NCI-H2029 (cell line): Measurements from ENCODE around the gene LUZP1.

Experiments
- DNase-seq: peaks from one replicate; lab custom pipeline; 2025; lab: John Stamatoyannopoulos, UW

LUZP1 gene

GRCh38 chr1:23084880-23085279, 83.8 kb downstream of the LUZP1 start:
- DNase-seq, result no peak

- DNase-seq, result no peak
Measured at GRCh38 chr1:23083714-23084480, 84.8 kb downstream of the LUZP1 start.

GRCh38 chr1:23081376-23081775, 87.3 kb downstream of the LUZP1 start:
- no peak for DNase-seq

- DNase-seq, result no peak
Measured at GRCh38 chr1:23080885-23081284, 87.8 kb downstream of the LUZP1 start.

GRCh38 chr1:23079025-23079424, 89.6 kb downstream of the LUZP1 start:
- DNase-seq, result no peak

- no peak for DNase-seq
Measured at GRCh38 chr1:23074012-23074411, 94.6 kb downstream of the LUZP1 start.

- DNase-seq, result no peak
Measured at GRCh38 chr1:23069675-23070074, 99.0 kb downstream of the LUZP1 start.

GRCh38 chr1:23069149-23069548, 99.5 kb downstream of the LUZP1 start:
- no peak for DNase-seq

- no peak for DNase-seq
Measured at GRCh38 chr1:23066075-23066474, 102.6 kb downstream of the LUZP1 start.

GRCh38 chr1:23065385-23065784, 103.3 kb downstream of the LUZP1 start:
- DNase-seq, result no peak

GRCh38 chr1:23062271-23062670, 106.4 kb downstream of the LUZP1 start:
- no peak for DNase-seq

GRCh38 chr1:23057301-23057700, 111.4 kb downstream of the LUZP1 start:
- DNase-seq, result no peak

GRCh38 chr1:23051290-23051909, 117.3 kb downstream of the LUZP1 start:
- no peak for DNase-seq

GRCh38 chr1:23050201-23050600, 118.5 kb downstream of the LUZP1 start:
- DNase-seq, result no peak

GRCh38 chr1:23044035-23044434, 124.6 kb downstream of the LUZP1 start:
- no peak for DNase-seq

GRCh38 chr1:23040509-23040908, 128.1 kb downstream of the LUZP1 start:
- DNase-seq, result no peak

- no peak for DNase-seq
Measured at GRCh38 chr1:23039308-23039826, 129.3 kb downstream of the LUZP1 start.

GRCh38 chr1:23037081-23037740, 131.4 kb downstream of the LUZP1 start:
- no peak for DNase-seq

- DNase-seq, result no peak
Measured at GRCh38 chr1:23035823-23036452, 132.7 kb downstream of the LUZP1 start.
